LNCAP (cell line): ENCODE results near the gene MFSD1.

ENCODE experiments used
- TF ChIP-seq, protein P1 (sequence below): fragments of 450-650 bp; IDR thresholded peaks from 2 replicates; pipeline ENCODE4 v1.5.1; 2017; ENCODE audit warnings: mild to moderate bottlenecking

Gene MFSD1

DNA sequence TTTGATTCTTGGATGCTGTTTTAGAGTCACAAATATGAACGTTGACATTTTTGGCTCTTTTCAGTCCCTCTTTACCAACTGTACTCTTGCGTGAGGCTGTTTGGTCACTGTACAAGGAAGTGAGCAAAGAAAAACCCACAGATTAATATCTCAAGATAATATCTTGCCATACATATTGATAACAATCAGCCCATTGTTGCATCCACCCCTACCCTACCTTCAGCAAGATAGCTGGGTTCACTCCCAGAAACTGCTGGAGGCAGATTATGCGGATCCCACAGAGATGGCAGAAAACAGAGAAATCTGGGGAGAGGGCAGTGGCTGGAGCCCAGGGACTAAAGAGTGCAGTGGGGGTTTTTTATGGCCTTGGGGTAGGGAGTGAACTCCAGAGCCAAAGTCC, 29.9 kb upstream of the MFSD1 start:
- TF ChIP-seq, protein P1, sequence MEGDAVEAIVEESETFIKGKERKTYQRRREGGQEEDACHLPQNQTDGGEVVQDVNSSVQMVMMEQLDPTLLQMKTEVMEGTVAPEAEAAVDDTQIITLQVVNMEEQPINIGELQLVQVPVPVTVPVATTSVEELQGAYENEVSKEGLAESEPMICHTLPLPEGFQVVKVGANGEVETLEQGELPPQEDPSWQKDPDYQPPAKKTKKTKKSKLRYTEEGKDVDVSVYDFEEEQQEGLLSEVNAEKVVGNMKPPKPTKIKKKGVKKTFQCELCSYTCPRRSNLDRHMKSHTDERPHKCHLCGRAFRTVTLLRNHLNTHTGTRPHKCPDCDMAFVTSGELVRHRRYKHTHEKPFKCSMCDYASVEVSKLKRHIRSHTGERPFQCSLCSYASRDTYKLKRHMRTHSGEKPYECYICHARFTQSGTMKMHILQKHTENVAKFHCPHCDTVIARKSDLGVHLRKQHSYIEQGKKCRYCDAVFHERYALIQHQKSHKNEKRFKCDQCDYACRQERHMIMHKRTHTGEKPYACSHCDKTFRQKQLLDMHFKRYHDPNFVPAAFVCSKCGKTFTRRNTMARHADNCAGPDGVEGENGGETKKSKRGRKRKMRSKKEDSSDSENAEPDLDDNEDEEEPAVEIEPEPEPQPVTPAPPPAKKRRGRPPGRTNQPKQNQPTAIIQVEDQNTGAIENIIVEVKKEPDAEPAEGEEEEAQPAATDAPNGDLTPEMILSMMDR = no peak

GRCh38 chr3:158773166-158773565, 28.7 kb upstream of the MFSD1 start:
- TF ChIP-seq, protein P1 = no peak

- TF ChIP-seq, protein P1 = peak; percentile 15; the same call in 1 of the 2 replicates
Observed at GRCh38 chr3:158773845-158774830, 27.7 kb upstream of the MFSD1 start.

DNA sequence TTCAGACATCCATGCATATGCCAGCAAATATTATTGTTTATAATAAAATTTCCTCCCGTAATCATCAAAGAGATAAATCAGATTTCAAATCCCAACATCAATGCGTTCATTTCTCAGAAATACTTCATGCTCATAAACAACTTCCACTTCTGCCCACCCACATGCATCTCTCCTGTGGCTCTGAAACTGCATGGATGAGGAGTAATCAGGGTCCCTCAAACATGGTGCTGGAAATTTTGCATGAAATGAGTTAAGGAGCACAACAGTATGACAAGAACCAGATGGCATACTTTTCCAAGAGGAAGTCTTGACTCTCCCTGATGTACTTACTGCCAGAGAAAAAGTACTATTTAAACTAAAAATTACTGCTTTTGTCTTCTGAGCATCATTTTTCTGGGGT, 26.9 kb upstream of the MFSD1 start:
- TF ChIP-seq, protein P1 = no peak

- TF ChIP-seq, protein P1 = no peak
Observed at GRCh38 chr3:158775426-158776410, 26.1 kb upstream of the MFSD1 start.

GRCh38 chr3:158776531-158776930, 25.3 kb upstream of the MFSD1 start:
- TF ChIP-seq, protein P1 = no peak

GRCh38 chr3:158777161-158777873, 24.5 kb upstream of the MFSD1 start:
- TF ChIP-seq, protein P1 = no peak
